Stomach (tissue), 9 donors: Measurements from ENCODE around the gene ITGA1. TPM values are rescaled to one million over a fixed set of nuclear protein-coding genes. Genes with fewer than 3 reads are reported as not detected.

Experiments
- DNase-seq, 2 donors: peaks; one replicate each; pipeline versions ENCODE4 v3.0.0 to v3.0.0-alpha.2; 2013 to 2019
- H3K27ac ChIP-seq, 5 donors: fragments of 200-600 bp in 4 of 5; sonication (generic) in 4 of 5; one replicate each; pipeline ENCODE4 v1.5.1; 2013 to 2019; ENCODE audit warnings: mild to moderate bottlenecking in 1 of 5, moderate library complexity in 1 of 5
- H3K27me3 ChIP-seq, 3 donors: fragments of 200-600 bp; sonication (generic); one replicate each; pipeline ENCODE4 v1.5.1; 2017 to 2019; ENCODE audit warnings: mixed run types in 1 of 3
- H3K36me3 ChIP-seq, 4 donors: fragments of 200-600 bp; sonication (generic); 1 replicate in 3 of 4; 2 replicates in 1 of 4; pipeline ENCODE4 v1.5.1; 2016 to 2019
- H3K4me1 ChIP-seq, 4 donors: fragments of 200-600 bp; sonication (generic); one replicate each; pipeline ENCODE4 v1.5.1; 2016 to 2019
- H3K4me3 ChIP-seq, 4 donors: fragments of 200-600 bp; sonication (generic) in 3 of 4; one replicate each; pipeline ENCODE4 v1.5.1; 2016 to 2019; ENCODE audit warnings: mild to moderate bottlenecking in 1 of 4
- H3K9me3 ChIP-seq, 4 donors: fragments of 200-600 bp; sonication (generic); one replicate each; pipeline ENCODE4 v1.5.1; 2016 to 2019
- EP300 ChIP-seq: sonication (generic); formaldehyde crosslinking; IDR thresholded peaks from one replicate; pipeline ENCODE4 v1.6.1; 2017; ENCODE audit warnings: antibody characterized with exemption
- POLR2A ChIP-seq, 4 donors: fragments of 450-650 bp; IDR thresholded peaks; one replicate each; pipeline ENCODE4 v1.6.1; 2016; ENCODE audit warnings: antibody characterized with exemption in 4 of 4, control low read depth in 2 of 4, mild to moderate bottlenecking in 1 of 4, moderate library complexity in 1 of 4
- POLR2AphosphoS5 ChIP-seq, 3 donors: sonication (generic); formaldehyde crosslinking; IDR thresholded peaks; one replicate each; pipeline ENCODE4 v1.6.1; 2016; ENCODE audit warnings: antibody characterized with exemption in 3 of 3
- WGBS, 5 donors: extraction: QIAGEN DNeasy Blood & Tissue Kit in 3 of 5; methylation state at CpG; one replicate each; pipeline versions ENCODE4 v1.1.5 to v1.1.7; 2013 to 2018; 5-methylcytosine and 5-hydroxymethylcytosine counted together
- intact Hi-C: fragments of 100-400 bp; cut with DNase I; formaldehyde crosslinking; loops from one replicate; pipeline ENCODE4 v1.15.1; 2023; ENCODE audit warnings: low total_unique reads
- polyA plus RNA-seq, 3 donors: library from polyadenylated mRNA; stranded (reverse); fragments of 200-250 nt; gene quantifications; one replicate each; pipeline ENCODE4 v1.2.3, GENCODE V29; 2013
- total RNA-seq, 5 donors: library from RNA; depleted of rRNA; stranded (reverse); fragments of >200 nt; gene quantifications; one replicate each; pipeline versions ENCODE4 v1.1.0 to v1.2.3, GENCODE V29; 2014 to 2016
- TF ChIP-seq, protein P1 (sequence below), 7 experiments: fragments of 450-650 bp in 4 of 7; fragments of 200-600 bp in 3 of 7; sonication (generic) in 3 of 7; IDR thresholded peaks; one replicate each; pipeline ENCODE4 v1.5.1; 2016 to 2019; ENCODE audit warnings: antibody characterized with exemption in 7 of 7, control low read depth in 2 of 7, mild to moderate bottlenecking in 1 of 7
- donor health status: healthy with polysubstance abuse.
- donor health status: Bipolar disorder and iron deficiency.
- donor health status: healthy.

The ITGA1 gene
- total and polyA plus RNA-seq, 8 donors, result 2.7 to 507 (median 77.0) TPM

DNA sequence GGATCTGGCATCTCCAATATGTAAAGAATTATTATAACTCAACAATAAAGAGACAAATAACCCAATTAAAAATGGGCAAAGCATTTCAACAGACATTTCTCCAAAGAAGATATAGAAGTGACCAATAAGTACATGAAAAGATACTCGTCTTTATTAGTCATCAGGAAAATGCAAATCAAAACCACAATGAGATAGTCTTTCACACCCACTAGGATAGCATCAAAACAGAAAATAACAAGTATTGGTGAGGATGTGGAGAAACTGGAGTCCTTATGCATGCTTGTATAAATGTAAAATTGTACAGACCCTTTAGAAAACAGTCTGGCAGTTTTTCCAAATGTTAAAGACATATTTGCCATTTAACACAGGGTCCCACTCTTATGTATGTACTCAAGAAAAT lies 39.1 kb upstream of the ITGA1 start:
- TF ChIP-seq POLR2AphosphoS5 (IDR thresholded peaks at IDR 0.05), result no peak
- no peak for TF ChIP-seq EP300
- TF ChIP-seq, protein P1, sequence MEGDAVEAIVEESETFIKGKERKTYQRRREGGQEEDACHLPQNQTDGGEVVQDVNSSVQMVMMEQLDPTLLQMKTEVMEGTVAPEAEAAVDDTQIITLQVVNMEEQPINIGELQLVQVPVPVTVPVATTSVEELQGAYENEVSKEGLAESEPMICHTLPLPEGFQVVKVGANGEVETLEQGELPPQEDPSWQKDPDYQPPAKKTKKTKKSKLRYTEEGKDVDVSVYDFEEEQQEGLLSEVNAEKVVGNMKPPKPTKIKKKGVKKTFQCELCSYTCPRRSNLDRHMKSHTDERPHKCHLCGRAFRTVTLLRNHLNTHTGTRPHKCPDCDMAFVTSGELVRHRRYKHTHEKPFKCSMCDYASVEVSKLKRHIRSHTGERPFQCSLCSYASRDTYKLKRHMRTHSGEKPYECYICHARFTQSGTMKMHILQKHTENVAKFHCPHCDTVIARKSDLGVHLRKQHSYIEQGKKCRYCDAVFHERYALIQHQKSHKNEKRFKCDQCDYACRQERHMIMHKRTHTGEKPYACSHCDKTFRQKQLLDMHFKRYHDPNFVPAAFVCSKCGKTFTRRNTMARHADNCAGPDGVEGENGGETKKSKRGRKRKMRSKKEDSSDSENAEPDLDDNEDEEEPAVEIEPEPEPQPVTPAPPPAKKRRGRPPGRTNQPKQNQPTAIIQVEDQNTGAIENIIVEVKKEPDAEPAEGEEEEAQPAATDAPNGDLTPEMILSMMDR (IDR thresholded peaks at IDR 0.05), result no peak
- no peak for TF ChIP-seq POLR2A (IDR thresholded peaks at IDR 0.05)
- H3K36me3 ChIP-seq, result no peaks in the 10 kb centered on the region
- no peak overlapping the region for H3K4me3 ChIP-seq
- peaks cover 0 to 15% (median 6%) of the 10 kb centered on the region in 4 donors for H3K4me1 ChIP-seq
- H3K27me3 ChIP-seq, result no peaks in the 10 kb centered on the region
- intact Hi-C loops, result no loop called here
- no peaks in the 10 kb centered on the region for H3K9me3 ChIP-seq
- no peak overlapping the region for H3K27ac ChIP-seq
- WGBS, 5 donors, result 35 to 65% (median 43%) methylated on average over 1 of the region's 1 CpG
- DNase-seq, result no peak

DNA sequence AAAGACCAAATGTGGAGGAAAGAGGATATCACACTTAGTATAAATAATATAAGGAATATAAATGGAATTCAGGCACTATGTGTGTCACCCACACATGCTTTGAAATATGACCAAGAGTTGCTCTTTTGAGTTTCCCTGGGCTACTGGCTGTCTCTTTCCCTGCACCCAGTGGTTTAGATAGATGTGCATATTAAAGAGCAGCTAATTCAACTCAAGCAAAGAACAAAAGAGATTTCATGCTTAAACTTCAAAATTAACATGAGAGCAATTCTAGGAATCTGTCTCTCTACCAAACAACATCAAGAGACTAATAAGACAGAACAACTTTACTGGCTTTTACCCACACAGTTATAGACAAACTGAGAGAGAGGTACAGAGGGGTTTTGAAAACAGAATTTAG lies 38.0 kb upstream of the ITGA1 start:
- no peak for DNase-seq
- no peak overlapping the region for H3K4me3 ChIP-seq
- peaks cover 0 to 4% (median 0%) of the 10 kb centered on the region in 4 donors for H3K4me1 ChIP-seq
- H3K36me3 ChIP-seq, result no peaks in the 10 kb centered on the region
- intact Hi-C loops, result no loop called here
- no peaks in the 10 kb centered on the region for H3K9me3 ChIP-seq
- no peaks in the 10 kb centered on the region for H3K27me3 ChIP-seq
- TF ChIP-seq POLR2A (IDR thresholded peaks at IDR 0.05) (no peak), EP300 (no peak), POLR2AphosphoS5 (IDR thresholded peaks at IDR 0.05) (no peak)
- TF ChIP-seq, protein P1 (IDR thresholded peaks at IDR 0.05), result no peak
- no peak overlapping the region for H3K27ac ChIP-seq

DNA sequence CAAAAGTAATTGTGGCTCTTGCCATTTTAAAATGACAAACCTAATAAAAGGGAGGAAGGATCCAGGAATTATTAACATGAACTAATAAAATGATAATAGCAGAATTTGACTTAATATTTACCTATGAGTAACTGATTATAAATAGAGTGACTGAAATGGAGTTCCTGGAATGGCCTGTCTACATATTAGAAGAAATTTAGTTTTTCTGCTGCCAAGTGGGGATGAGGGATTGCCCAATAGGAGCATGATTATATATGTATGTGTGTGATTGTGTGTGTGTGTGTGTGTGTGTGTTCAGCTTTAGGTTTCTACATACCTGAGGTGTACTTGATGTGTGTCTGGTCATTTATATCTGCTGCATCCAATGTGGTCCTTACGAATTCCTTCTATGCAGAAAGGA lies 36.6 kb upstream of the ITGA1 start:
- H3K9me3 ChIP-seq, result no peaks in the 10 kb centered on the region
- WGBS, 5 donors, result 77 to 93% (median 85%) methylated on average over 1 of the region's 1 CpG
- H3K27me3 ChIP-seq, result no peaks in the 10 kb centered on the region
- DNase-seq, result no peak
- no peak overlapping the region for H3K4me3 ChIP-seq
- H3K4me1 ChIP-seq, result no peaks in the 10 kb centered on the region
- H3K36me3 ChIP-seq, result no peaks in the 10 kb centered on the region
- H3K27ac ChIP-seq, result no peak overlapping the region
- no peak for TF ChIP-seq POLR2A (IDR thresholded peaks at IDR 0.05)
- no peak for TF ChIP-seq EP300
- TF ChIP-seq, protein P1 (IDR thresholded peaks at IDR 0.05), result no peak
- no peak for TF ChIP-seq POLR2AphosphoS5 (IDR thresholded peaks at IDR 0.05)
- intact Hi-C loops, result no loop called here

DNA sequence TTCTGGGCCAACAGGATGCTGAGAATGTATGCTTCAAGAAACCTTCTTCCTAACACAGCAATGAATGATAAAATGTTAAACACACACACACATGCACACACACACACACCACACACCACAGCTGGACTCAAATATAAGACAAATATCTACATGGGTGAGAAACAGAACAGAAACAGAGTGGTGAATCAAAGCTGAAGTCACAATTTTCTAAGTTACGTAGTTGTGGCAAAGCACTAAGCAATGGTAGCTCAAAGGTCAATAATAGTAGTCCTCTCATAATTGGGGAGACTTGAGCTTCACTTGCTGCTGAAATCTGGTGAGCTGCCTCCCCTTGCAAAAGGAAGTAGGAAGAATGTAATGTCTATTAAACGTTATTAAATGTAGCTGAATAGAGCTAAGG lies 33.7 kb upstream of the ITGA1 start:
- intact Hi-C loops, result no loop called here
- Histone ChIP-seq H3K27me3 (no peaks in the 10 kb centered on the region), H3K4me3 (no peak overlapping the region), H3K27ac (no peak overlapping the region), H3K9me3 (no peaks in the 10 kb centered on the region), H3K4me1 (no peaks in the 10 kb centered on the region), H3K36me3 (no peaks in the 10 kb centered on the region)
- DNase-seq, result no peak
- TF ChIP-seq, protein P1 (IDR thresholded peaks at IDR 0.05), result no peak
- TF ChIP-seq POLR2A (IDR thresholded peaks at IDR 0.05), result no peak
- TF ChIP-seq POLR2AphosphoS5 (IDR thresholded peaks at IDR 0.05), result no peak
- 67 to 84% (median 82%) methylated on average over 2 of the region's 2 CpGs for WGBS, 5 donors
